ENCODE results near the gene DMBX1. TPM values are rescaled to one million over a fixed set of nuclear protein-coding genes. Genes with fewer than 3 reads are reported as not detected.

The DMBX1 gene
- polyA plus RNA-seq, 1 donor from 2014 or later, result 0.28 TPM

- Histone ChIP-seq H3K27me3 (ENCODE audit: insufficient read depth, low read depth, low read length) (peaks cover 97% of the 10 kb centered on the region), H2AFZ (ENCODE audit: low read depth, low read length) (no peak overlapping the region), H3K9ac (ENCODE audit: low read length) (no peak overlapping the region), H3K4me3 (ENCODE audit: low read length) (no peak overlapping the region), H3K27ac (ENCODE audit: low read length) (no peak overlapping the region), H3K9me2 (ENCODE audit: insufficient read depth, low read length) (no peaks in the 10 kb centered on the region), H4K20me1 (ENCODE audit: insufficient read depth) (no peaks in the 10 kb centered on the region), H3K36me3 (ENCODE audit: insufficient read depth, low read length) (no peaks in the 10 kb centered on the region), H3K79me2 (replicated peaks; ENCODE audit: insufficient read depth, low read length) (no peaks in the 10 kb centered on the region), H3F3A (ENCODE audit: insufficient read depth, low read length, poor library complexity, severe bottlenecking) (no peaks in the 10 kb centered on the region), H3K9me3 (ENCODE audit: low read length) (no peaks in the 10 kb centered on the region), H3K4me2 (ENCODE audit: low read length) (no peak overlapping the region)
- TF ChIP-seq EP300 (conservative IDR thresholded peaks at IDR 0.05; ENCODE audit: poor library complexity, severe bottlenecking), result no peak
- TF ChIP-seq MXI1 (conservative IDR thresholded peaks at IDR 0.05; ENCODE audit: poor library complexity, severe bottlenecking), result no peak
- TF ChIP-seq, protein P1, sequence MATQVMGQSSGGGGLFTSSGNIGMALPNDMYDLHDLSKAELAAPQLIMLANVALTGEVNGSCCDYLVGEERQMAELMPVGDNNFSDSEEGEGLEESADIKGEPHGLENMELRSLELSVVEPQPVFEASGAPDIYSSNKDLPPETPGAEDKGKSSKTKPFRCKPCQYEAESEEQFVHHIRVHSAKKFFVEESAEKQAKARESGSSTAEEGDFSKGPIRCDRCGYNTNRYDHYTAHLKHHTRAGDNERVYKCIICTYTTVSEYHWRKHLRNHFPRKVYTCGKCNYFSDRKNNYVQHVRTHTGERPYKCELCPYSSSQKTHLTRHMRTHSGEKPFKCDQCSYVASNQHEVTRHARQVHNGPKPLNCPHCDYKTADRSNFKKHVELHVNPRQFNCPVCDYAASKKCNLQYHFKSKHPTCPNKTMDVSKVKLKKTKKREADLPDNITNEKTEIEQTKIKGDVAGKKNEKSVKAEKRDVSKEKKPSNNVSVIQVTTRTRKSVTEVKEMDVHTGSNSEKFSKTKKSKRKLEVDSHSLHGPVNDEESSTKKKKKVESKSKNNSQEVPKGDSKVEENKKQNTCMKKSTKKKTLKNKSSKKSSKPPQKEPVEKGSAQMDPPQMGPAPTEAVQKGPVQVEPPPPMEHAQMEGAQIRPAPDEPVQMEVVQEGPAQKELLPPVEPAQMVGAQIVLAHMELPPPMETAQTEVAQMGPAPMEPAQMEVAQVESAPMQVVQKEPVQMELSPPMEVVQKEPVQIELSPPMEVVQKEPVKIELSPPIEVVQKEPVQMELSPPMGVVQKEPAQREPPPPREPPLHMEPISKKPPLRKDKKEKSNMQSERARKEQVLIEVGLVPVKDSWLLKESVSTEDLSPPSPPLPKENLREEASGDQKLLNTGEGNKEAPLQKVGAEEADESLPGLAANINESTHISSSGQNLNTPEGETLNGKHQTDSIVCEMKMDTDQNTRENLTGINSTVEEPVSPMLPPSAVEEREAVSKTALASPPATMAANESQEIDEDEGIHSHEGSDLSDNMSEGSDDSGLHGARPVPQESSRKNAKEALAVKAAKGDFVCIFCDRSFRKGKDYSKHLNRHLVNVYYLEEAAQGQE (IDR thresholded peaks at IDR 0.05; ENCODE audit: borderline replicate concordance), result no peak
- no peak for TF ChIP-seq CTCF (IDR thresholded peaks at IDR 0.05; ENCODE audit: poor library complexity, severe bottlenecking)
- no peak for TF ChIP-seq RAD21 (conservative IDR thresholded peaks at IDR 0.05)
- TF ChIP-seq TAF1 (IDR thresholded peaks at IDR 0.05; ENCODE audit: low read depth), result no peak
- TF ChIP-seq SMC3 (conservative IDR thresholded peaks at IDR 0.05; ENCODE audit: poor library complexity), result no peak
- no peak for TF ChIP-seq POLR2AphosphoS5 (IDR thresholded peaks at IDR 0.05)
- no peak for TF ChIP-seq EZH2 (IDR thresholded peaks at IDR 0.05; ENCODE audit: borderline replicate concordance, insufficient read depth, low read length, poor library complexity, severe bottlenecking)
These were observed 3.8 kb upstream of the DMBX1 start for GRCh38 chr1:46485564-46486431.

GRCh38 chr1:46486432-46487015 is 3.1 kb upstream of the DMBX1 start:
- Histone ChIP-seq H3F3A (ENCODE audit: insufficient read depth, low read length, poor library complexity, severe bottlenecking) (no peaks in the 10 kb centered on the region), H3K27ac (ENCODE audit: low read length) (no peak overlapping the region), H2AFZ (ENCODE audit: low read depth, low read length) (no peak overlapping the region), H3K9me3 (ENCODE audit: low read length) (no peaks in the 10 kb centered on the region), H4K20me1 (ENCODE audit: insufficient read depth) (no peaks in the 10 kb centered on the region), H3K4me3 (ENCODE audit: low read length) (no peak overlapping the region), H3K9me2 (ENCODE audit: insufficient read depth, low read length) (no peaks in the 10 kb centered on the region), H3K9ac (ENCODE audit: low read length) (no peak overlapping the region), H3K27me3 (ENCODE audit: insufficient read depth, low read depth, low read length) (peaks cover 97% of the 10 kb centered on the region), H3K4me2 (ENCODE audit: low read length) (no peak overlapping the region), H3K79me2 (replicated peaks; ENCODE audit: insufficient read depth, low read length) (no peaks in the 10 kb centered on the region), H3K36me3 (ENCODE audit: insufficient read depth, low read length) (no peaks in the 10 kb centered on the region)
- no peak for TF ChIP-seq MXI1 (conservative IDR thresholded peaks at IDR 0.05; ENCODE audit: poor library complexity, severe bottlenecking)
- TF ChIP-seq EZH2 (IDR thresholded peaks at IDR 0.05; ENCODE audit: borderline replicate concordance, insufficient read depth, low read length, poor library complexity, severe bottlenecking), result no peak
- TF ChIP-seq SMC3 (conservative IDR thresholded peaks at IDR 0.05; ENCODE audit: poor library complexity), result no peak
- no peak for TF ChIP-seq RAD21 (conservative IDR thresholded peaks at IDR 0.05)
- TF ChIP-seq, protein P1 (IDR thresholded peaks at IDR 0.05; ENCODE audit: borderline replicate concordance), result no peak

All from neural cell (in vitro differentiated cells).